SU-DHL-6 (cell line): Measurements from ENCODE around the gene LRRTM2.

Experiments used
- H2AFZ ChIP-seq: fragments of 200-600 bp; sonication (generic); 2 replicates; pipeline ENCODE4 v1.6.1; 2014; ENCODE audit warnings: low read depth, mild to moderate bottlenecking, moderate library complexity, mixed read lengths, antibody characterized with exemption, low read length; ENCODE audit not compliant: severe bottlenecking
- H3F3A ChIP-seq: fragments of 200-600 bp; shearing (Covaris generic); 2 replicates; pipeline ENCODE4 v1.6.0; 2016; ENCODE audit warnings: antibody characterized with exemption, mild to moderate bottlenecking; ENCODE audit not compliant: insufficient read depth
- H3K27ac ChIP-seq: fragments of 200-600 bp; sonication (generic); 2 replicates; pipeline ENCODE4 v1.5.1; 2016; ENCODE audit warnings: low read depth, mild to moderate bottlenecking, low read length, moderate library complexity, mixed read lengths
- H3K27me3 ChIP-seq: fragments of 200-600 bp; sonication (generic), shearing (Covaris generic); 2 replicates; pipeline ENCODE4 v1.6.0; 2014; ENCODE audit warnings: mild to moderate bottlenecking, low read length
- H3K36me3 ChIP-seq: fragments of 200-600 bp; sonication (generic); 2 replicates; pipeline ENCODE4 v1.6.1; 2014; ENCODE audit warnings: mild to moderate bottlenecking, low read length, mixed read lengths
- H3K4me2 ChIP-seq: fragments of 300-600, 200-600 bp; shearing (Covaris generic), sonication (generic); 2 replicates; pipeline ENCODE4 v1.6.0; 2014; ENCODE audit warnings: low read length, low read depth, mild to moderate bottlenecking; ENCODE audit not compliant: poor library complexity, severe bottlenecking
- H3K4me3 ChIP-seq: fragments of 200-600 bp; sonication (generic); 2 replicates; pipeline ENCODE4 v1.5.1; 2014; ENCODE audit warnings: antibody characterized with exemption, low read length, mild to moderate bottlenecking, mixed read lengths; ENCODE audit not compliant: insufficient read depth, poor library complexity, severe bottlenecking
- H3K79me2 ChIP-seq: fragments of 200-600 bp; sonication (generic); 2 replicates; pipeline ENCODE4 v1.6.1; 2014; ENCODE audit warnings: mild to moderate bottlenecking, low read length, moderate library complexity; ENCODE audit not compliant: insufficient read depth
- H3K9ac ChIP-seq: fragments of 200-600 bp; sonication (generic); 2 replicates; pipeline ENCODE4 v1.7.0; 2014; ENCODE audit warnings: mild to moderate bottlenecking, low read length
- H3K9me2 ChIP-seq: fragments of 200-600 bp; sonication (generic); replicated peaks from 2 replicates; pipeline ENCODE4 v1.6.1; 2014; ENCODE audit warnings: low read length; ENCODE audit not compliant: insufficient read depth
- H3K9me3 ChIP-seq: fragments of 200-600 bp; sonication (generic); 2 replicates; pipeline ENCODE4 v1.6.1; 2014; ENCODE audit warnings: low read length, mixed read lengths; ENCODE audit not compliant: insufficient read depth
- H4K20me1 ChIP-seq: fragments of 200-600 bp; sonication (generic); 2 replicates; pipeline ENCODE4 v1.6.1; 2014; ENCODE audit warnings: low read depth, mild to moderate bottlenecking, antibody characterized with exemption, low read length, moderate library complexity, mixed read lengths
- EZH2phosphoT487 ChIP-seq: fragments of 200-600 bp; sonication (generic), shearing (Covaris generic); conservative IDR thresholded peaks from 2 replicates; pipeline ENCODE4 v1.6.1; 2018; ENCODE audit warnings: mild to moderate bottlenecking, antibody characterized with exemption, low read length, moderate library complexity, mixed read lengths
- TF ChIP-seq, protein P1 (sequence below): fragments of 200-600 bp; sonication (generic); IDR thresholded peaks from one replicate; pipeline ENCODE4 v1.5.1; 2017; ENCODE audit warnings: antibody characterized with exemption, mild to moderate bottlenecking, low read length, moderate library complexity; ENCODE audit not compliant: insufficient read depth, poor library complexity, severe bottlenecking

The LRRTM2 gene

DNA sequence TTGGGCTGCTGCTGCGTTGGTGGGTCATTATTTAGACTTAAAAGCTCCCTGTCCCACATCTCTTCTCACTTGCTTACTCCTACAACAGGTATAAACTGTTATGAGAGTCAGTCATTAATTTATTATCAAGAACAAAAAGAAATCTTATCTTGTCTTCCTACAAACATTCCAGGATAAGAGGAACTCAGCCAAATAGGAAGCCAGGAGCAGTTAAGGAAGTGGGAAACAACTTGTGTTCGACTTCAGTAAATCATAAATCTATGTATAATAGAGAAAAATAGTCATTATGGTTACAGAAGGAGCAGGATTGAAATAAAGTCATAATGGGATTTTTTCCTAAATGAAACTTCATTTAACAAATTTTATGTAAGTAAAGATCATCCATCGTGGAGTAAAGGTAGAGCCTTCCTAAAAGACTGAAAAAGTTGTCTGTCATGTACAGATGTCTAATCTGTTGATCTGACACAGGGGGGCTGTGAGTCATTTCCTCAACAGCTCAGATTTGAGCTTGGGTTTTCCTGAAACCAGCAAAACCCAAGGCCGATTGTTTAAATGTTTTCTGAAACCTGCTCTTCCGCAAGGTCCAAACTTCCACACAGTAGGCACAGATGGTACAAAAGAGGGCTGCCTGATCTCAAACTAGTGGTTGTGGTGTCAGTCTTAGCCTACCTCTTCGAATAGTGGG, 25.3 kb upstream of the LRRTM2 start:
- H3K9ac ChIP-seq: no peak overlapping the region

DNA sequence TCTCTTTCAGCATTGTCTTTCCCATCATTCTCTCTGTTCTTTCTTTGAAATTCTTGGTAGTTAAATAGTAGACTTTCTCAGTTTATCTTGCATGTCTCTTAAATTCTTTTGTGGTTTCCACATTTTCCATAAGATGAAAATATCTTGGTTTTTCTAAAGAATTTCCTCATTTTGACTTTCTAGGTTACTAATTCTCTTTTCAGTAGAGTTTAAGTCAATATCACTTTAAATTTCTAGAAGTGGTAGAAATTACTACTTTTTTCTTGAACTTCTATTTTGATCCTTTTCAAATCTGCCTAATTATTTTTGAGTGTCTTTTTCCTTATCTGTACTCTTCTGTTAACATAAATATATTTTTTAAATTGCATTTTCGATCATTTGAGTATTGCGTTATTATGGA, 23.6 kb upstream of the LRRTM2 start:
- Histone ChIP-seq H3F3A (no peaks in the 10 kb centered on the region), H3K27ac (no peak overlapping the region), H4K20me1 (no peaks in the 10 kb centered on the region), H3K4me2 (no peak overlapping the region), H3K27me3 (no peaks in the 10 kb centered on the region), H3K36me3 (no peaks in the 10 kb centered on the region), H3K9me3 (no peaks in the 10 kb centered on the region), H2AFZ (no peak overlapping the region), H3K9ac (no peak overlapping the region), H3K4me3 (no peak overlapping the region), H3K79me2 (no peaks in the 10 kb centered on the region), H3K9me2 (no peaks in the 10 kb centered on the region)
- no peak for TF ChIP-seq EZH2phosphoT487
- TF ChIP-seq, protein P1, sequence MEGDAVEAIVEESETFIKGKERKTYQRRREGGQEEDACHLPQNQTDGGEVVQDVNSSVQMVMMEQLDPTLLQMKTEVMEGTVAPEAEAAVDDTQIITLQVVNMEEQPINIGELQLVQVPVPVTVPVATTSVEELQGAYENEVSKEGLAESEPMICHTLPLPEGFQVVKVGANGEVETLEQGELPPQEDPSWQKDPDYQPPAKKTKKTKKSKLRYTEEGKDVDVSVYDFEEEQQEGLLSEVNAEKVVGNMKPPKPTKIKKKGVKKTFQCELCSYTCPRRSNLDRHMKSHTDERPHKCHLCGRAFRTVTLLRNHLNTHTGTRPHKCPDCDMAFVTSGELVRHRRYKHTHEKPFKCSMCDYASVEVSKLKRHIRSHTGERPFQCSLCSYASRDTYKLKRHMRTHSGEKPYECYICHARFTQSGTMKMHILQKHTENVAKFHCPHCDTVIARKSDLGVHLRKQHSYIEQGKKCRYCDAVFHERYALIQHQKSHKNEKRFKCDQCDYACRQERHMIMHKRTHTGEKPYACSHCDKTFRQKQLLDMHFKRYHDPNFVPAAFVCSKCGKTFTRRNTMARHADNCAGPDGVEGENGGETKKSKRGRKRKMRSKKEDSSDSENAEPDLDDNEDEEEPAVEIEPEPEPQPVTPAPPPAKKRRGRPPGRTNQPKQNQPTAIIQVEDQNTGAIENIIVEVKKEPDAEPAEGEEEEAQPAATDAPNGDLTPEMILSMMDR: no peak

More for the DNA sequence above, 25.3 kb upstream of the LRRTM2 start:
- H3K4me2 ChIP-seq: no peak overlapping the region
- H4K20me1 ChIP-seq: no peaks in the 10 kb centered on the region
- no peaks in the 10 kb centered on the region for H3F3A ChIP-seq
- no peak overlapping the region for H3K4me3 ChIP-seq
- no peak overlapping the region for H2AFZ ChIP-seq
- no peak overlapping the region for H3K27ac ChIP-seq
- no peaks in the 10 kb centered on the region for H3K9me2 ChIP-seq
- H3K79me2 ChIP-seq: no peaks in the 10 kb centered on the region
- no peaks in the 10 kb centered on the region for H3K27me3 ChIP-seq
- no peaks in the 10 kb centered on the region for H3K9me3 ChIP-seq
- no peaks in the 10 kb centered on the region for H3K36me3 ChIP-seq
- TF ChIP-seq, protein P1: no peak
- TF ChIP-seq EZH2phosphoT487: no peak

DNA sequence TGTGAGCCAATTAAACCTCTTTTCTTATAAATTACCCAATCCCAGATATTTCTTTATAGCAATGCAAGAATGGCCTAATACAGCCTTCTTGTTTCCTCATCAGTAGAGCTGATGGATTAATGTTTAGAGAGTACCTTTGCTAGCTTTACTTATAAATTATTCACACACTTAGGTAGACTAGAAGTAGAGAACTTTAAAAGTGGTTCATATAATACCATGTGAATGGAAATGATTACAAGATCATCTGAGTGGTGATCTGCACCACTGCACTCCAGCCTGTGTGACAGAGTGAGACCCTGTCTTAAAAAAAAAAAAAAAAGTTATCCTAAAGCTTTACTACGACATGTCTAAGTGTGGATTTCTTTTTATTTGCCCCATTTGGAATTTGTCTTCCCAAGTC, 23.2 kb upstream of the LRRTM2 start:
- no peak overlapping the region for H2AFZ ChIP-seq
- no peaks in the 10 kb centered on the region for H3K27me3 ChIP-seq
- no peaks in the 10 kb centered on the region for H4K20me1 ChIP-seq
- no peak overlapping the region for H3K4me3 ChIP-seq
- H3K9ac ChIP-seq: no peak overlapping the region
- no peaks in the 10 kb centered on the region for H3K79me2 ChIP-seq
- H3F3A ChIP-seq: no peaks in the 10 kb centered on the region
- TF ChIP-seq, protein P1: no peak
- no peak for TF ChIP-seq EZH2phosphoT487
- no peak overlapping the region for H3K4me2 ChIP-seq
- no peaks in the 10 kb centered on the region for H3K9me3 ChIP-seq
- H3K9me2 ChIP-seq: no peaks in the 10 kb centered on the region
- no peaks in the 10 kb centered on the region for H3K36me3 ChIP-seq
- no peak overlapping the region for H3K27ac ChIP-seq
